Measurements from ENCODE around the gene SYF2. TPM values are rescaled to one million over a fixed set of nuclear protein-coding genes. Genes with fewer than 3 reads are reported as not detected.

Gene SYF2
- total and polyA plus RNA-seq, 2 of the 13 experiments (the other 11 are each of a cell fraction or from before 2014, with no cell fraction given), result 17.8 to 34.1 TPM

- TF ChIP-seq KAT8 (CRISPR knock-in tag; IDR thresholded peaks at IDR 0.05) (peak; percentile 25; the same call in 1 of the 2 replicates), CREM (IDR thresholded peaks at IDR 0.05) (peak; percentile 56; the same call in 1 of the 2 replicates), CREM (CRISPR knock-in tag; IDR thresholded peaks at IDR 0.05) (no peak), TP53 (CRISPR knock-in tag; conservative IDR thresholded peaks at IDR 0.05) (no peak), HMG20A (CRISPR knock-in tag; IDR thresholded peaks at IDR 0.05; ENCODE audit: borderline replicate concordance) (peak; percentile 92), ISX (CRISPR knock-in tag; conservative IDR thresholded peaks at IDR 0.05) (no peak), PRDM10 (CRISPR knock-in tag; IDR thresholded peaks at IDR 0.05; ENCODE audit: low read depth) (no peak), NONO (IDR thresholded peaks at IDR 0.05) (no peak), NONO (CRISPR knock-in tag; conservative IDR thresholded peaks at IDR 0.05) (peak; percentile 38; the same call in 1 of the 2 replicates), ZBTB25 (CRISPR knock-in tag; IDR thresholded peaks at IDR 0.05) (peak; percentile 48; the same call in 1 of the 2 replicates), ZBTB2 (CRISPR knock-in tag; IDR thresholded peaks at IDR 0.05; ENCODE audit: low read depth) (no peak), GFI1 (CRISPR knock-in tag; IDR thresholded peaks at IDR 0.05; ENCODE audit: borderline replicate concordance) (peak; percentile 98), ZNF614 (CRISPR knock-in tag; IDR thresholded peaks at IDR 0.05; ENCODE audit: borderline replicate concordance) (peak; percentile 44), ZHX2 (IDR thresholded peaks at IDR 0.05; ENCODE audit: low read depth) (no peak), ZHX2 (CRISPR knock-in tag; IDR thresholded peaks at IDR 0.05; ENCODE audit: borderline replicate concordance) (no peak), ZNF878 (CRISPR knock-in tag; IDR thresholded peaks at IDR 0.05) (peak; percentile 83; the same call in 1 of the 2 replicates), ETV5 (CRISPR knock-in tag; IDR thresholded peaks at IDR 0.05; ENCODE audit: borderline replicate concordance) (peak; percentile 46; the same call in 1 of the 2 replicates), SALL1 (CRISPR knock-in tag; IDR thresholded peaks at IDR 0.05) (peak; percentile 88), MZF1 (CRISPR knock-in tag; IDR thresholded peaks at IDR 0.05; ENCODE audit: borderline replicate concordance) (no peak), TBL1XR1 (IDR thresholded peaks at IDR 0.05; ENCODE audit: borderline replicate concordance, low read length, partially characterized antibody) (no peak)
Measured at GRCh38 chr1:25174363-25174729, 58.0 kb downstream of the SYF2 start (continued).

Data from HepG2 (cell line).